ENCODE data around the gene PHF13. TPM values are rescaled to one million over a fixed set of nuclear protein-coding genes. Genes with fewer than 3 reads are reported as not detected.
A peak's percentile ranks its signal among the peaks of the same experiment; 100 is the strongest.

The PHF13 gene
- total and polyA plus RNA-seq, 9 of the 15 experiments (the other 6 are each of a cell fraction or from before 2014, with no cell fraction given) = 1.8 to 36.1 (median 11.7) TPM

- TF ChIP-seq ESRRA (IDR thresholded peaks at IDR 0.05; ENCODE audit: borderline replicate concordance, low read depth) (no peak), ZNF224 (CRISPR knock-in tag; IDR thresholded peaks at IDR 0.05) (no peak), MAZ (CRISPR knock-in tag; conservative IDR thresholded peaks at IDR 0.05 in 1 of 2, IDR thresholded peaks at IDR 0.05 in 1 of 2) (0 out of 4 replicates have a peak, but pooled peaks of 1 of the 2 experiments have one; percentile 6), PRPF4 (IDR thresholded peaks at IDR 0.05; ENCODE audit: insufficient read depth, low read depth, low read length, poor library complexity, severe bottlenecking) (no peak), HES1 (IDR thresholded peaks at IDR 0.05; ENCODE audit: low read depth) (no peak), PPARD (CRISPR knock-in tag; IDR thresholded peaks at IDR 0.05) (no peak), CTBP1 (IDR thresholded peaks at IDR 0.05; ENCODE audit: borderline replicate concordance) (no peak), ZNF212 (CRISPR knock-in tag; IDR thresholded peaks at IDR 0.05) (no peak), ZBTB43 (CRISPR knock-in tag; IDR thresholded peaks at IDR 0.05) (no peak), ARID3A (IDR thresholded peaks at IDR 0.05; ENCODE audit: borderline replicate concordance, low read depth, low read length) (no peak), RERE (CRISPR knock-in tag; IDR thresholded peaks at IDR 0.05; ENCODE audit: borderline replicate concordance) (no peak), HSF4 (CRISPR knock-in tag; IDR thresholded peaks at IDR 0.05; ENCODE audit: borderline replicate concordance) (peak; percentile 14; the same call in 1 of the 2 replicates), ZZZ3 (IDR thresholded peaks at IDR 0.05) (no peak), GTF2B (IDR thresholded peaks at IDR 0.05; ENCODE audit: extremely low read depth, insufficient read length) (no peak), PHF8 (IDR thresholded peaks at IDR 0.05; ENCODE audit: borderline replicate concordance, low read length) (peak; percentile 44; the same call in 1 of the 2 replicates), MCM3 (IDR thresholded peaks at IDR 0.05) (no peak), SP2 (IDR thresholded peaks at IDR 0.05; ENCODE audit: extremely low read depth, low read depth, low read length, poor library complexity, severe bottlenecking) (no peak)
Observed at GRCh38 chr1:6603238-6603914, 10.2 kb upstream of the PHF13 start (continued).

Measured in K562 (cell line).